Transverse colon (tissue), 3 donors: Measurements from ENCODE around the gene TTC28.

Source experiments
- CTCF ChIP-seq, 5 experiments: fragments of 200-600 bp in 3 of 5; fragments of 450-650 bp in 2 of 5; sonication (generic) in 3 of 5; IDR thresholded peaks; 1 replicate in 2 of 5; 2 replicates in 3 of 5; pipeline ENCODE4 v1.5.1; 2016 to 2017; ENCODE audit warnings: antibody characterized with exemption in 5 of 5, inconsistent platforms in 3 of 5, mild to moderate bottlenecking in 2 of 5, moderate library complexity in 1 of 5
- POLR2A ChIP-seq: fragments of 450-650 bp; IDR thresholded peaks from one replicate; pipeline ENCODE4 v1.6.1; 2016; ENCODE audit warnings: antibody characterized with exemption, mild to moderate bottlenecking, moderate library complexity

GRCh38 chr22:28398981-28399380 is 280.7 kb downstream of the TTC28 start:
- no peak for TF ChIP-seq POLR2A
- TF ChIP-seq CTCF (IDR thresholded peaks at IDR 0.05): no peak
